CD14-positive monocyte (primary cell): Measurements from ENCODE around the gene CBX3. TPM values are rescaled to one million over a fixed set of nuclear protein-coding genes. Genes with fewer than 3 reads are reported as not detected.

Source experiments
- DNase-seq, 3 donors: peaks; one replicate each; pipeline ENCODE4 v3.0.0-alpha.2; 2011 to 2022
- H2AFZ ChIP-seq: 2 replicates; pipeline ENCODE4 v1.6.0; 2012; ENCODE audit warnings: mild to moderate bottlenecking, low read depth, low read length, inconsistent platforms; ENCODE audit not compliant: insufficient read depth, poor library complexity, severe bottlenecking
- H3K27ac ChIP-seq, 2 donors: 1 replicate in 1 of 2; 2 replicates in 1 of 2; pipeline ENCODE4 v1.5.1; 2012 to 2013; ENCODE audit warnings: low read length in 2 of 2, control low read depth in 1 of 2, inconsistent platforms in 1 of 2, low read depth in 1 of 2, mild to moderate bottlenecking in 1 of 2
- H3K27me3 ChIP-seq, 2 donors: one replicate each; pipeline versions ENCODE4 v1.6.0 to v1.6.1; 2011 to 2013; ENCODE audit warnings: low read length in 2 of 2; ENCODE audit not compliant: control insufficient read depth in 2 of 2, insufficient read depth in 2 of 2
- H3K36me3 ChIP-seq, 2 donors: replicated peaks in 1 of 2; 1 replicate in 1 of 2; 2 replicates in 1 of 2; pipeline versions ENCODE4 v1.5.1 to v1.6.1; 2012 to 2013; ENCODE audit warnings: low read length in 2 of 2, control low read depth in 1 of 2, inconsistent platforms in 1 of 2, mild to moderate bottlenecking in 1 of 2; ENCODE audit not compliant: insufficient read depth in 2 of 2, control insufficient read depth in 1 of 2
- H3K4me1 ChIP-seq, 2 donors: 1 replicate in 1 of 2; 2 replicates in 1 of 2; pipeline versions ENCODE4 v1.5.1 to v1.6.1; 2012 to 2013; ENCODE audit warnings: low read length in 2 of 2, control low read depth in 1 of 2, inconsistent platforms in 1 of 2, mild to moderate bottlenecking in 1 of 2, moderate library complexity in 1 of 2; ENCODE audit not compliant: insufficient read depth in 2 of 2, control insufficient read depth in 1 of 2
- H3K4me2 ChIP-seq: replicated peaks from 2 replicates; pipeline ENCODE3; 2012; ENCODE audit warnings: low read length, moderate library complexity, mild to moderate bottlenecking; ENCODE audit not compliant: poor library complexity, severe bottlenecking; ENCODE audit errors: extremely low read depth
- H3K4me3 ChIP-seq, 3 experiments: fragments of 200-600 bp in 1 of 3; sonication (generic) in 1 of 3; replicated peaks in 1 of 3; 1 replicate in 2 of 3; 2 replicates in 1 of 3; pipeline ENCODE4 v1.5.1; 2011 to 2013; ENCODE audit warnings: low read length in 3 of 3, mild to moderate bottlenecking in 3 of 3, control low read depth in 2 of 3, low read depth in 2 of 3, inconsistent platforms in 1 of 3, moderate library complexity in 1 of 3
- H3K79me2 ChIP-seq: 2 replicates; pipeline ENCODE4 v1.6.0; 2012; ENCODE audit warnings: mild to moderate bottlenecking, control low read depth, inconsistent platforms, low read length, moderate library complexity; ENCODE audit not compliant: insufficient read depth
- H3K9ac ChIP-seq: 2 replicates; pipeline ENCODE4 v1.6.0; 2017; ENCODE audit warnings: low read length, mild to moderate bottlenecking; ENCODE audit not compliant: insufficient read depth, poor library complexity, severe bottlenecking
- H3K9me3 ChIP-seq, 2 donors: replicated peaks in 1 of 2; 1 replicate in 1 of 2; 2 replicates in 1 of 2; pipeline versions ENCODE4 v1.5.1 to v1.6.1; 2012 to 2013; ENCODE audit warnings: low read length in 2 of 2, control low read depth in 1 of 2; ENCODE audit not compliant: control insufficient read depth in 1 of 2, insufficient read depth in 1 of 2
- H4K20me1 ChIP-seq: 2 replicates; pipeline ENCODE4 v1.6.0; 2012; ENCODE audit warnings: mild to moderate bottlenecking, low read length, control low read depth, moderate library complexity; ENCODE audit not compliant: insufficient read depth
- H3K27ac Mint-ChIP-seq, 7 donors: one replicate each; pipeline ENCODE4 v1.8.0; 2020; ENCODE audit warnings: mild to moderate bottlenecking in 7 of 7, mixed read lengths in 7 of 7, moderate library complexity in 6 of 7, inconsistent platforms in 2 of 7
- H3K27me3 Mint-ChIP-seq, 3 donors: one replicate each; pipeline ENCODE4 v1.8.0; 2021 to 2022; ENCODE audit warnings: low read depth in 3 of 3, mild to moderate bottlenecking in 3 of 3, mixed read lengths in 3 of 3, moderate library complexity in 3 of 3, inconsistent platforms in 1 of 3
- H3K36me3 Mint-ChIP-seq, 2 donors: one replicate each; pipeline ENCODE4 v1.8.0; 2020; ENCODE audit warnings: mixed read lengths in 2 of 2, inconsistent platforms in 1 of 2, mild to moderate bottlenecking in 1 of 2
- H3K4me1 Mint-ChIP-seq: one replicate; pipeline ENCODE4 v1.8.0; 2020; ENCODE audit warnings: mild to moderate bottlenecking, mixed read lengths
- H3K4me3 Mint-ChIP-seq, 2 donors: one replicate each; pipeline ENCODE4 v1.8.0; 2020; ENCODE audit warnings: mild to moderate bottlenecking in 2 of 2, mixed read lengths in 2 of 2, moderate library complexity in 1 of 2
- H3K9me3 Mint-ChIP-seq, 7 donors: one replicate each; pipeline ENCODE4 v1.8.0; 2020 to 2022; ENCODE audit warnings: mixed read lengths in 7 of 7, mild to moderate bottlenecking in 6 of 7, moderate library complexity in 6 of 7, inconsistent platforms in 2 of 7
- CTCF ChIP-seq: fragments of 200-600 bp; IDR thresholded peaks from one replicate; pipeline ENCODE4 v1.8.0; 2022; ENCODE audit warnings: antibody characterized with exemption, mild to moderate bottlenecking
- WGBS: methylation state at CpG from one replicate; pipeline ENCODE4 v1.1.5; 2013; ENCODE audit warnings: missing lambda C conversion rate; ENCODE audit not compliant: insufficient coverage; 5-methylcytosine and 5-hydroxymethylcytosine counted together
- intact Hi-C, 2 donors: fragments of 100-400 bp; cut with micrococcal nuclease; formaldehyde crosslinking; loops; one replicate each; pipeline versions ENCODE4 v1.15.0 to v1.15.1; 2023
- polyA plus RNA-seq, 3 donors: library from polyadenylated mRNA; depleted of rRNA in 1 of 3; unstranded in 2 of 3; stranded (reverse) in 1 of 3; fragments of 300-500 nt in 2 of 3; fragments of >200 nt in 1 of 3; fragmentation: Illumina TruSeq in 2 of 3; gene quantifications; 1 replicate in 2 of 3; 2 replicates in 1 of 3; pipeline ENCODE4 v1.2.3, GENCODE V29; 2012 to 2021

Gene CBX3
- polyA plus RNA-seq, 3 donors = 48.1 to 78.1 (median 63.7) TPM

DNA sequence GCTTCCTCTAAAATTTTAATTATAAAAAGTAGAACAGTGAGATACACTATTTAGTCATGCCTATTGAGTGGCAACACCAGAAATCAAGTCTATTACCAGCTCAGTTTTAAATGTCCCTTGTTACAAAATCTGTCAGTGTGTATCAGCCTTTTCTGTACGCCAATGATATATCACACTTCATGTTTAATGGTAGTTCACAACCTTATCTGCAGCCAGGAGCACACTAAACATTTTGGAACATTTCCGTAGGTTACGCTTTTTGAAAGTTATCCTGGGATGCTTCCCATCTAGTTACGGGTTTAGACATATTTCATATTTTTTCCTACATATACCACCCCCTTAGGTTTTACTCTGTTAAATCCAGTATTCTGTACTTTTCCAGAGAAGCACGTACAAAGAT is 6.4 kb upstream of the CBX3 start:
- Histone ChIP-seq H3K79me2 (peaks cover 100% of the 10 kb centered on the region), H3K4me1 (peaks cover 46 to 57% of the 10 kb centered on the region in 2 donors), H3K9ac (no peak overlapping the region), H2AFZ (no peak overlapping the region), H3K4me2 (no peak overlapping the region), H3K9me3 (no peaks in the 10 kb centered on the region), H3K27ac (no peak overlapping the region), H3K27me3 (no peaks in the 10 kb centered on the region), H3K36me3 (peaks cover 69 to 72% of the 10 kb centered on the region in 2 donors), H4K20me1 (peaks cover 100% of the 10 kb centered on the region), H3K4me3 (no peak overlapping the region)
- Mint-ChIP-seq H3K27me3 (peaks cover 0 to 4% (median 0%) of the 10 kb centered on the region in 3 donors), H3K27ac (peak overlapping the region in 1 of 7 donors; percentile 15), H3K4me1 (peaks cover 54% of the 10 kb centered on the region), H3K36me3 (peaks cover 80 to 83% of the 10 kb centered on the region in 2 donors), H3K9me3 (peaks cover 0 to 2% (median 0%) of the 10 kb centered on the region in 7 donors), H3K4me3 (no peak overlapping the region)
- DNase-seq = no peak
- intact Hi-C loops = loop anchor here (5.0 to 10.0 kb wide), 5 partner anchors 38 to 303 kb away; no protein-coding TSS in a partner anchor
- no peak for TF ChIP-seq CTCF
- WGBS = 80% methylated on average over 4 of the region's 5 CpGs

DNA sequence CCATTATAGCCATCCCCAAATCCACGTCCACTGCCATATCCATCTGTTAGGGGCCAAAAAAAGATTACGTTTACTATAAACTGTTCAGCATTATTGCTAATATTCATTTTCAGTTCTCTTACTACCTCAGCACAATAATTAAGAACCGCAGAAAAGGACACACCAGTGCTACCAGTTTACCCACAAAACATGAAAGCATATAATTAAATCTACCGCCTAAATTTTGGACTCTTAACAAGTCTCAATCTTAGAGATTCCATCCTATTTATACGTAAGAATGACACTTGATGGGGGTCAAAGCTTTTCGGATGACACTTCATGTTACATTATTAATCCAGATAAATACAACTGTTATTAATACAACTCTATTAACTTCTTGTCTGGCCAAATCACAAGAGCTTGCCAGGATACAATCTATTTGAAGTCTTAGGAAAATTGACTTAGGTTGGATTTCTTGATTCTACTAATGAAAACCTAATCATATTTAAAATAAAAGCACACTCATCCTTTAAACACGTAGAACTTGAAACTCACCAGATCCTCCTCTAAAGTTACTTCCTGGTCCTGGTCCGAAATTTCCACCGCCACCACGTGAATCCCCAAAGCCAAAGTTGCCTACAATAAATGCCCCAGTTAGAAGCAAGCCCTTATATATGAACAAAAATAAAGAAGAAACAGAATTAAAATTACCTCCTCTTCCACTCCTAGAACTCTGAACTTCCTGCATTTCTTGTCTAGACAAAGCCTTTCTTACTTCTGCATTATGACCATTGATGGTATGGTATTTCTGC is 5.5 kb upstream of the CBX3 start:
- intact Hi-C loops = loop anchor here (5.0 to 10.0 kb wide), 5 partner anchors 39 to 304 kb away; no protein-coding TSS in a partner anchor
- H3K9ac ChIP-seq = no peak overlapping the region
- peaks cover 95% of the 10 kb centered on the region for H4K20me1 ChIP-seq
- no peaks in the 10 kb centered on the region for H3K9me3 ChIP-seq
- H3K4me3 ChIP-seq = peak overlapping the region in 1 of 3 experiments; percentile 99
- Mint-ChIP-seq H3K4me1 (peaks cover 51% of the 10 kb centered on the region), H3K9me3 (peaks cover 0 to 6% (median 2%) of the 10 kb centered on the region in 7 donors), H3K27ac (peak overlapping the region; percentile 31 to 100 (median 72)), H3K27me3 (peaks cover 0 to 4% (median 0%) of the 10 kb centered on the region in 3 donors), H3K36me3 (peaks cover 71 to 74% of the 10 kb centered on the region in 2 donors), H3K4me3 (peak overlapping the region; percentile 34 to 63)
- peaks cover 95% of the 10 kb centered on the region for H3K79me2 ChIP-seq
- peaks cover 46 to 57% of the 10 kb centered on the region in 2 donors for H3K4me1 ChIP-seq
- peaks cover 60 to 63% of the 10 kb centered on the region in 2 donors for H3K36me3 ChIP-seq
- peak overlapping the region in 1 of 2 donors; percentile 80 for H3K27ac ChIP-seq
- H2AFZ ChIP-seq = no peak overlapping the region
- peak in 2 of 3 donors; percentile 39 to 49 for DNase-seq
- H3K4me2 ChIP-seq = peak overlapping the region; percentile 84
- WGBS = 96% methylated on average over 4 of the region's 10 CpGs
- H3K27me3 ChIP-seq = no peaks in the 10 kb centered on the region
- no peak for TF ChIP-seq CTCF
